Gastroesophageal sphincter (tissue), 3 donors: ENCODE data around the gene STIM2.

Experiments
- CTCF ChIP-seq, 4 experiments: fragments of 200-600 bp in 2 of 4; fragments of 450-650 bp in 2 of 4; sonication (generic) in 1 of 4; IDR thresholded peaks; one replicate each; pipeline ENCODE4 v1.5.1; 2017 to 2019; ENCODE audit warnings: antibody characterized with exemption in 4 of 4, mild to moderate bottlenecking in 2 of 4, moderate library complexity in 2 of 4
- POLR2A ChIP-seq, 2 donors: fragments of 450-650 bp; IDR thresholded peaks; one replicate each; pipeline ENCODE4 v1.6.1; 2017; ENCODE audit warnings: antibody characterized with exemption in 2 of 2, mild to moderate bottlenecking in 2 of 2, moderate library complexity in 1 of 2
- POLR2AphosphoS5 ChIP-seq: sonication (generic); formaldehyde crosslinking; IDR thresholded peaks from one replicate; pipeline ENCODE4 v1.6.1; 2017; ENCODE audit warnings: antibody characterized with exemption

DNA sequence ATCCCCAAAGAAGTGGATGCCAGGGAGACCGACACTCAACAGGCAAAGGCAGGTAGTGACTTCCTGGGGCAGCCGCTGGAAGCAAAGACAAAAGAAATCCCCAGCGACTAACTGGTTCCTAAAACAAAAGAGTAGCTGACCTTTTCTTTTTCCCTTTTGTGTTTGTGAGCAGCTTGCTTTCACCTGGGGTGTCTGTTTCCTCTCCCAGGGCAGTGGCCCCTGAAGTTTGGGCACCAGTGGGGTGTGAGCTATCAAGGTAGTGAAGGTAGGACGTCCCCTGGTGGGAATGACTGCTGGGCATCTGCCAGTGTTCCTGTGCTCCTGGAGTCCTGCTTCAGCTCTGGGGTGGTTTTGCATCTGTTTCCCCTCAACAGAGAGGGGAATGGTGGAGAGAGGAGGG, 41.6 kb upstream of the STIM2 start:
- no peak for TF ChIP-seq POLR2A (IDR thresholded peaks at IDR 0.05)
- TF ChIP-seq CTCF (IDR thresholded peaks at IDR 0.05): no peak
- TF ChIP-seq POLR2AphosphoS5: no peak
